SK-N-SH (cell line): ENCODE data around the gene CTSZ. TPM values are rescaled to one million over a fixed set of nuclear protein-coding genes. Genes with fewer than 3 reads are reported as not detected.

Experiments used
- CTCF ChIA-PET: fragments of 300-600, 350-600 bp; formaldehyde crosslinking; extraction: SDS; loops from one replicate; lab custom pipeline; 2021; lab: Yijun Ruan, JAX
- POLR2A ChIA-PET: fragments of 350-600 bp; sonication (Branson Sonifier 250); formaldehyde crosslinking; extraction: SDS; loops from one replicate; lab custom pipeline; 2020; ENCODE audit warnings: antibody characterized with exemption, inconsistent platforms; lab: Yijun Ruan, JAX
- DNase-seq: peaks from one replicate; pipeline ENCODE4 v3.0.0; 2012
- H2AFZ ChIP-seq: fragments of 200-600 bp; sonication (generic); 2 replicates; pipeline ENCODE4 v1.8.1; 2016; ENCODE audit warnings: antibody characterized with exemption, mild to moderate bottlenecking, low read depth
- H3F3A ChIP-seq: fragments of 200-600 bp; sonication (generic); replicated peaks from 2 replicates; pipeline ENCODE3; 2016; ENCODE audit warnings: antibody characterized with exemption, mild to moderate bottlenecking; ENCODE audit not compliant: insufficient read depth
- H3K27ac ChIP-seq, 2 experiments: fragments of 200-500 bp in 1 of 2; fragments of 200-600 bp in 1 of 2; sonication (Bioruptor generic) in 1 of 2; sonication (generic), shearing (Covaris generic) in 1 of 2; 2 replicates each; pipeline versions ENCODE4 v1.5.1 to v1.6.1; 2014 to 2016; ENCODE audit warnings: low read depth in 2 of 2, inconsistent platforms in 1 of 2, low read length in 1 of 2, mild to moderate bottlenecking in 1 of 2, mixed read lengths in 1 of 2
- H3K27me3 ChIP-seq: fragments of 200-600 bp; sonication (generic), shearing (Covaris generic); 2 replicates; pipeline ENCODE4 v1.6.1; 2016; ENCODE audit warnings: mixed run types; ENCODE audit not compliant: insufficient read depth
- H3K36me3 ChIP-seq, 2 experiments: fragments of 200-500 bp in 1 of 2; fragments of 200-600 bp in 1 of 2; sonication (Bioruptor generic) in 1 of 2; sonication (generic) in 1 of 2; replicated peaks in 1 of 2; 2 replicates each; pipeline versions ENCODE3 to v1.5.1; 2014 to 2016; ENCODE audit warnings: low read length in 1 of 2, mild to moderate bottlenecking in 1 of 2; ENCODE audit not compliant: insufficient read depth in 2 of 2, control insufficient read depth in 1 of 2
- H3K4me1 ChIP-seq, 2 experiments: fragments of 200-500 bp in 1 of 2; fragments of 200-600 bp in 1 of 2; sonication (Bioruptor generic) in 1 of 2; sonication (generic), shearing (Covaris generic) in 1 of 2; 2 replicates each; pipeline versions ENCODE4 v1.5.1 to v1.6.1; 2014 to 2016; ENCODE audit warnings: low read depth in 1 of 2, low read length in 1 of 2, mixed run types in 1 of 2; ENCODE audit not compliant: insufficient read depth in 2 of 2, control insufficient read depth in 1 of 2
- H3K4me2 ChIP-seq: fragments of 200-600 bp; sonication (generic), shearing (Covaris generic); 2 replicates; pipeline ENCODE4 v1.6.1; 2017; ENCODE audit warnings: mixed run types
- H3K4me3 ChIP-seq, 2 experiments: fragments of 200-500 bp in 1 of 2; fragments of 200-600 bp in 1 of 2; sonication (Bioruptor generic) in 1 of 2; sonication (generic), shearing (Covaris generic) in 1 of 2; 2 replicates each; pipeline versions ENCODE4 v1.5.1 to v1.8.1; 2014 to 2016; ENCODE audit warnings: low read depth in 2 of 2, inconsistent platforms in 1 of 2, low read length in 1 of 2, mild to moderate bottlenecking in 1 of 2, mixed read lengths in 1 of 2, moderate library complexity in 1 of 2
- H3K79me2 ChIP-seq: fragments of 200-600 bp; sonication (generic); 2 replicates; pipeline ENCODE4 v1.8.1; 2017; ENCODE audit warnings: mild to moderate bottlenecking; ENCODE audit not compliant: insufficient read depth
- H3K9ac ChIP-seq: fragments of 200-600 bp; sonication (generic); 2 replicates; pipeline ENCODE4 v1.6.1; 2017; ENCODE audit warnings: mixed run types
- H3K9me2 ChIP-seq: fragments of 200-600 bp; sonication (generic); 2 replicates; pipeline ENCODE4 v1.6.1; 2017; ENCODE audit warnings: mixed run types
- H3K9me3 ChIP-seq: fragments of 200-600 bp; sonication (generic); 2 replicates; pipeline ENCODE4 v1.6.1; 2017; ENCODE audit warnings: mixed run types, mild to moderate bottlenecking, moderate library complexity
- H4K20me1 ChIP-seq: fragments of 200-600 bp; sonication (generic); 2 replicates; pipeline ENCODE4 v1.6.1; 2017; ENCODE audit warnings: mild to moderate bottlenecking, mixed run types; ENCODE audit not compliant: insufficient read depth
- CHD2 ChIP-seq: fragments of 150-350 bp; IDR thresholded peaks from 2 replicates; pipeline ENCODE4 v1.6.1; 2018; ENCODE audit warnings: low read length; ENCODE audit not compliant: partially characterized antibody
- FOXJ3 ChIP-seq: sonication (generic); formaldehyde crosslinking; IDR thresholded peaks from 2 replicates; pipeline ENCODE4 v1.5.1; 2020; ENCODE audit warnings: mild to moderate bottlenecking, missing genetic modification reagents
- GABPA ChIP-seq: IDR thresholded peaks from 2 replicates; pipeline ENCODE4 v1.4.0; 2012; ENCODE audit warnings: low read depth, mild to moderate bottlenecking
- MEF2A ChIP-seq: IDR thresholded peaks from 2 replicates; pipeline ENCODE4 v1.4.0; 2012; ENCODE audit warnings: low read depth, borderline replicate concordance
- NFIC ChIP-seq: IDR thresholded peaks from 2 replicates; pipeline ENCODE4 v1.4.0; 2012; ENCODE audit warnings: borderline replicate concordance
- WGBS: methylation state at CpG from one replicate; pipeline ENCODE4 v1.1.6; 2017; ENCODE audit warnings: low lambda C conversion rate; 5-methylcytosine and 5-hydroxymethylcytosine counted together
- polyA plus RNA-seq, 3 experiments: library from polyadenylated mRNA; depleted of rRNA; stranded (reverse); fragments of >200 nt; gene quantifications; 2 replicates each; pipeline ENCODE4 v1.2.3, GENCODE V29; 2012
- TF ChIP-seq, protein P1 (sequence below): IDR thresholded peaks from 2 replicates; pipeline ENCODE4 v1.4.0; 2012; ENCODE audit warnings: low read depth
- TF ChIP-seq, protein P2 (sequence below): IDR thresholded peaks from 2 replicates; pipeline ENCODE4 v1.4.0; 2012; ENCODE audit warnings: low read depth, borderline replicate concordance
- TF ChIP-seq, protein P3 (sequence below): fragments of 200-600 bp; sonication (generic); IDR thresholded peaks from 2 replicates; pipeline ENCODE4 v1.6.1; 2017; ENCODE audit warnings: antibody characterized with exemption, mild to moderate bottlenecking, moderate library complexity
- TF ChIP-seq, protein P4 (sequence below): fragments of 150-350 bp; IDR thresholded peaks from 2 replicates; pipeline ENCODE4 v1.6.1; 2016; ENCODE audit warnings: mild to moderate bottlenecking, low read depth, low read length

Gene CTSZ
- polyA plus RNA-seq, 1 of the 3 experiments (the other 2 are of a cell fraction) = 0.03 TPM

DNA sequence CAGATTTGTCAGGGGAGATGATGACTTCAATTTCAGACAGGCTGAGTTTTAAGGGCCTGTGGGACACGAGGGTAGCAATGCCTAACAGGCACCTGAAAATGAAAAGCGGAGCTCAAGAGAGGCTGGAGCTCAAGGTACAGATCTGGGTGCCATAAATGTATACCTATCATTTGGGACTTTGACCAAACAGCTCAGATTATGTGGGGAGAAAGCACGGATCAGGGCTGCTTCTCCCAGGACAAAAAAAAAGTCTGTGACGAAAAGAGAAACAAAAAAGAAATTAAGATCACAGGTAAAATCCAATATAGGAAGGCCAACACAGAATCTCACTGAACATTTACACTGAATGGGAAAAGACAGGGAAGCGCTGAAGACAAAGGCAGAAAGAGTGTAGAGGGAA is 33.6 kb upstream of the CTSZ start:
- CTCF ChIA-PET = interaction anchor here (1.1 to 3.5 kb wide), 3 partner anchors 8 to 182 kb away, joined by 3 to 20 read pairs (median 6); partner anchors contain the start of gene ATP5F1E
- H3K9me2 ChIP-seq = no peaks in the 10 kb centered on the region
- WGBS = 96% methylated on average over 5 of the region's 5 CpGs
- no peaks in the 10 kb centered on the region for H3K27me3 ChIP-seq
- H3K9me3 ChIP-seq = no peaks in the 10 kb centered on the region
- peaks cover 62% of the 10 kb centered on the region for H3K79me2 ChIP-seq
- peaks cover 33 to 45% of the 10 kb centered on the region in 2 experiments for H3K36me3 ChIP-seq
- peak overlapping the region in 1 of 2 experiments; percentile 11; a peak in 1 of 4 replicates for H3K27ac ChIP-seq
- POLR2A ChIA-PET = no interaction called here
- H3K9ac ChIP-seq = no peak overlapping the region
- peak overlapping the region in 1 of 2 experiments; percentile 89; a peak in 2 of 4 replicates for H3K4me3 ChIP-seq
- peak overlapping the region; percentile 22; the same call in 1 of the 2 replicates for H3K4me2 ChIP-seq
- peaks cover 7 to 34% of the 10 kb centered on the region in 2 experiments; a peak in 3 of 4 replicates for H3K4me1 ChIP-seq
- H4K20me1 ChIP-seq = peaks cover 4% of the 10 kb centered on the region; the same call in 1 of the 2 replicates
- no peak for TF ChIP-seq FOXJ3 (CRISPR knock-in tag)
- TF ChIP-seq, all 33 proteins: peak for 0
- no peak for DNase-seq
- H2AFZ ChIP-seq = no peak overlapping the region
- H3F3A ChIP-seq = peaks cover 7% of the 10 kb centered on the region

DNA sequence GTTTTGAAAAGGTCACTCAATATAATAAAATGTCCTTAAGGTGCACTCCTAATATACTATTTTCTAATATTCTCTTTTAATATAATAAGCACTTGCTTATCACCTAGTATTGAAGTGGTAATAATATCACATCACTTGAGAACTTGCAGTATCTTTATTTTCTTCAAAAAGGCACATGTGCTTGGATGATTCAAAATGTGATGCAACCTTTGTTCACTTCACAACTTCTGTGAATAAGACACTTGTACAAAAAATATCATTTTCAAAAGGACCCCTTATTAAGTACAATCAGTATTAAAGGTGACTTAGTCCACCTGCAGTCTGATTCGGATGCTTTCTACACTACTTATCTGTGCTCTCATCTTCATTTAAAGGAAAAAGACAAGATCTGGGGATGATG is 32.2 kb upstream of the CTSZ start:
- Histone ChIP-seq H3K4me2 (no peak overlapping the region), H4K20me1 (peaks cover 4% of the 10 kb centered on the region; the same call in 1 of the 2 replicates), H3F3A (peaks cover 11% of the 10 kb centered on the region), H2AFZ (no peak overlapping the region), H3K9ac (no peak overlapping the region), H3K9me2 (no peaks in the 10 kb centered on the region), H3K36me3 (peaks cover 39 to 59% of the 10 kb centered on the region in 2 experiments), H3K4me3 (no peak overlapping the region), H3K27ac (no peak overlapping the region), H3K9me3 (no peaks in the 10 kb centered on the region), H3K79me2 (peaks cover 65% of the 10 kb centered on the region), H3K27me3 (no peaks in the 10 kb centered on the region), H3K4me1 (peaks cover 7 to 32% of the 10 kb centered on the region in 2 experiments; a peak in 3 of 4 replicates)
- ChIA-PET CTCF (no interaction called here), POLR2A (no interaction called here)
- WGBS = 87% methylated on average over 1 of the region's 1 CpG
- no peak for DNase-seq
- no peak for TF ChIP-seq CHD2
- TF ChIP-seq NFIC = no peak
- no peak for TF ChIP-seq GABPA
- TF ChIP-seq MEF2A = no peak
- TF ChIP-seq, protein P1, sequence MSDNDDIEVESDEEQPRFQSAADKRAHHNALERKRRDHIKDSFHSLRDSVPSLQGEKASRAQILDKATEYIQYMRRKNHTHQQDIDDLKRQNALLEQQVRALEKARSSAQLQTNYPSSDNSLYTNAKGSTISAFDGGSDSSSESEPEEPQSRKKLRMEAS = no peak
- TF ChIP-seq, protein P2, sequence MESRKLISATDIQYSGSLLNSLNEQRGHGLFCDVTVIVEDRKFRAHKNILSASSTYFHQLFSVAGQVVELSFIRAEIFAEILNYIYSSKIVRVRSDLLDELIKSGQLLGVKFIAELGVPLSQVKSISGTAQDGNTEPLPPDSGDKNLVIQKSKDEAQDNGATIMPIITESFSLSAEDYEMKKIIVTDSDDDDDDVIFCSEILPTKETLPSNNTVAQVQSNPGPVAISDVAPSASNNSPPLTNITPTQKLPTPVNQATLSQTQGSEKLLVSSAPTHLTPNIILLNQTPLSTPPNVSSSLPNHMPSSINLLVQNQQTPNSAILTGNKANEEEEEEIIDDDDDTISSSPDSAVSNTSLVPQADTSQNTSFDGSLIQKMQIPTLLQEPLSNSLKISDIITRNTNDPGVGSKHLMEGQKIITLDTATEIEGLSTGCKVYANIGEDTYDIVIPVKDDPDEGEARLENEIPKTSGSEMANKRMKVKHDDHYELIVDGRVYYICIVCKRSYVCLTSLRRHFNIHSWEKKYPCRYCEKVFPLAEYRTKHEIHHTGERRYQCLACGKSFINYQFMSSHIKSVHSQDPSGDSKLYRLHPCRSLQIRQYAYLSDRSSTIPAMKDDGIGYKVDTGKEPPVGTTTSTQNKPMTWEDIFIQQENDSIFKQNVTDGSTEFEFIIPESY = no peak
- TF ChIP-seq, protein P3, sequence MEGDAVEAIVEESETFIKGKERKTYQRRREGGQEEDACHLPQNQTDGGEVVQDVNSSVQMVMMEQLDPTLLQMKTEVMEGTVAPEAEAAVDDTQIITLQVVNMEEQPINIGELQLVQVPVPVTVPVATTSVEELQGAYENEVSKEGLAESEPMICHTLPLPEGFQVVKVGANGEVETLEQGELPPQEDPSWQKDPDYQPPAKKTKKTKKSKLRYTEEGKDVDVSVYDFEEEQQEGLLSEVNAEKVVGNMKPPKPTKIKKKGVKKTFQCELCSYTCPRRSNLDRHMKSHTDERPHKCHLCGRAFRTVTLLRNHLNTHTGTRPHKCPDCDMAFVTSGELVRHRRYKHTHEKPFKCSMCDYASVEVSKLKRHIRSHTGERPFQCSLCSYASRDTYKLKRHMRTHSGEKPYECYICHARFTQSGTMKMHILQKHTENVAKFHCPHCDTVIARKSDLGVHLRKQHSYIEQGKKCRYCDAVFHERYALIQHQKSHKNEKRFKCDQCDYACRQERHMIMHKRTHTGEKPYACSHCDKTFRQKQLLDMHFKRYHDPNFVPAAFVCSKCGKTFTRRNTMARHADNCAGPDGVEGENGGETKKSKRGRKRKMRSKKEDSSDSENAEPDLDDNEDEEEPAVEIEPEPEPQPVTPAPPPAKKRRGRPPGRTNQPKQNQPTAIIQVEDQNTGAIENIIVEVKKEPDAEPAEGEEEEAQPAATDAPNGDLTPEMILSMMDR = no peak
- TF ChIP-seq, protein P4, sequence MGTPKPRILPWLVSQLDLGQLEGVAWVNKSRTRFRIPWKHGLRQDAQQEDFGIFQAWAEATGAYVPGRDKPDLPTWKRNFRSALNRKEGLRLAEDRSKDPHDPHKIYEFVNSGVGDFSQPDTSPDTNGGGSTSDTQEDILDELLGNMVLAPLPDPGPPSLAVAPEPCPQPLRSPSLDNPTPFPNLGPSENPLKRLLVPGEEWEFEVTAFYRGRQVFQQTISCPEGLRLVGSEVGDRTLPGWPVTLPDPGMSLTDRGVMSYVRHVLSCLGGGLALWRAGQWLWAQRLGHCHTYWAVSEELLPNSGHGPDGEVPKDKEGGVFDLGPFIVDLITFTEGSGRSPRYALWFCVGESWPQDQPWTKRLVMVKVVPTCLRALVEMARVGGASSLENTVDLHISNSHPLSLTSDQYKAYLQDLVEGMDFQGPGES = no peak
- no peak for TF ChIP-seq FOXJ3 (CRISPR knock-in tag)
